HepG2 (cell line): ENCODE data around the gene TSPYL4. TPM values are rescaled to one million over a fixed set of nuclear protein-coding genes. Genes with fewer than 3 reads are reported as not detected.

Source experiments
- CENPX ChIP-seq: sonication (generic); formaldehyde crosslinking; IDR thresholded peaks from 2 replicates; pipeline ENCODE4 v1.9.0; 2021; ENCODE audit warnings: mild to moderate bottlenecking, missing genetic modification reagents, moderate library complexity
- KDM4B ChIP-seq: sonication (generic); formaldehyde crosslinking; IDR thresholded peaks from 2 replicates; pipeline ENCODE4 v1.4.0; 2020; ENCODE audit warnings: missing genetic modification reagents
- MED1 ChIP-seq: sonication (generic); formaldehyde crosslinking; IDR thresholded peaks from 2 replicates; pipeline ENCODE4 v1.4.0; 2020; ENCODE audit warnings: missing genetic modification reagents
- MNT ChIP-seq: fragments of 450-650 bp; IDR thresholded peaks from 2 replicates; pipeline ENCODE4 v1.6.1; 2016
- SAP130 ChIP-seq: IDR thresholded peaks from 2 replicates; pipeline ENCODE4 v1.6.1; 2016; ENCODE audit warnings: low read depth
- SNAPC4 ChIP-seq: sonication (generic); formaldehyde crosslinking; IDR thresholded peaks from 2 replicates; pipeline ENCODE4 v1.4.0; 2020; ENCODE audit warnings: mild to moderate bottlenecking, missing genetic modification reagents
- WIZ ChIP-seq: sonication (generic); formaldehyde crosslinking; IDR thresholded peaks from 2 replicates; pipeline ENCODE4 v1.5.1; 2020; ENCODE audit warnings: mild to moderate bottlenecking, missing genetic modification reagents
- ZBTB42 ChIP-seq: sonication (generic); formaldehyde crosslinking; IDR thresholded peaks from 2 replicates; pipeline ENCODE4 v1.5.0; 2020; ENCODE audit warnings: mild to moderate bottlenecking, missing genetic modification reagents
- ZNF138 ChIP-seq: sonication (generic); formaldehyde crosslinking; IDR thresholded peaks from 2 replicates; pipeline ENCODE4 v1.5.0; 2020; ENCODE audit warnings: mild to moderate bottlenecking, low read depth, missing genetic modification reagents
- ZNF318 ChIP-seq: sonication (generic); formaldehyde crosslinking; IDR thresholded peaks from 2 replicates; pipeline ENCODE4 v1.4.0; 2020; ENCODE audit warnings: mild to moderate bottlenecking, missing genetic modification reagents
- ZNF329 ChIP-seq: sonication (generic); formaldehyde crosslinking; IDR thresholded peaks from 2 replicates; pipeline ENCODE4 v1.9.0; 2021; ENCODE audit warnings: low read depth, mild to moderate bottlenecking, missing genetic modification reagents
- ZNF572 ChIP-seq: sonication (generic); formaldehyde crosslinking; IDR thresholded peaks from 2 replicates; pipeline ENCODE4 v1.5.1; 2020; ENCODE audit warnings: mild to moderate bottlenecking, missing genetic modification reagents
- ZNF749 ChIP-seq: sonication (generic); formaldehyde crosslinking; IDR thresholded peaks from 2 replicates; pipeline ENCODE4 v1.8.0; 2022; ENCODE audit warnings: mild to moderate bottlenecking, missing genetic modification reagents, moderate library complexity, borderline replicate concordance
- polyA plus RNA-seq, 8 experiments: library from polyadenylated mRNA; depleted of rRNA in 3 of 8; stranded (reverse) in 7 of 8; unstranded in 1 of 8; fragments of >200 nt; fragmentation: Illumina TruSeq in 4 of 8; extraction: Trizol in 4 of 8; gene quantifications; 2 replicates each; pipeline versions ENCODE4 v1.2.1 to v1.2.3, GENCODE V29; 2011 to 2016; ENCODE audit warnings: low read depth in 4 of 8, missing spikeins in 1 of 8, mixed read lengths in 1 of 8; ENCODE audit not compliant: insufficient read depth in 1 of 8
- total RNA-seq, 5 experiments: library from RNA; depleted of rRNA; stranded (reverse); fragments of >200 nt; fragmentation: Illumina TruSeq; extraction: Trizol; gene quantifications; 2 replicates each; pipeline ENCODE4 v1.2.3, GENCODE V29; 2016; ENCODE audit warnings: low read depth in 1 of 5

TSPYL4 gene
- total and polyA plus RNA-seq, 2 of the 13 experiments (the other 11 are each of a cell fraction or from before 2014, with no cell fraction given): 18.0 to 19.7 TPM

- no peak for TF ChIP-seq ZNF318 (CRISPR knock-in tag)
- no peak for TF ChIP-seq CENPX (CRISPR knock-in tag)
- TF ChIP-seq SAP130 (CRISPR knock-in tag): peak; percentile 91
- peak; percentile 65; the same call in 1 of the 2 replicates for TF ChIP-seq SNAPC4 (CRISPR knock-in tag)
- no peak for TF ChIP-seq ZNF749 (CRISPR knock-in tag)
- TF ChIP-seq ZNF572: peak; percentile 73; the same call in 1 of the 2 replicates
- peak; percentile 56; the same call in 1 of the 2 replicates for TF ChIP-seq WIZ
- TF ChIP-seq KDM4B (CRISPR knock-in tag): peak; percentile 27; the same call in 1 of the 2 replicates
- no peak for TF ChIP-seq ZNF138 (CRISPR knock-in tag)
- 0 out of 2 replicates have a peak, but pooled peaks have one; percentile 63 for TF ChIP-seq ZBTB42
- no peak for TF ChIP-seq MNT
- no peak for TF ChIP-seq ZNF329 (CRISPR knock-in tag)
- peak; percentile 36; the same call in 1 of the 2 replicates for TF ChIP-seq MED1 (CRISPR knock-in tag)
Observed at GRCh38 chr6:116253505-116254296, at the start of gene TSPYL4 (continued).
